Stomach (tissue), 9 donors: ENCODE measurements around the gene HDAC1. TPM values are rescaled to one million over a fixed set of nuclear protein-coding genes. Genes with fewer than 3 reads are reported as not detected.

Experiments
- DNase-seq, 2 donors: peaks; one replicate each; pipeline versions ENCODE4 v3.0.0 to v3.0.0-alpha.2; 2013 to 2019
- H3K27ac ChIP-seq, 5 donors: fragments of 200-600 bp in 4 of 5; sonication (generic) in 4 of 5; one replicate each; pipeline ENCODE4 v1.5.1; 2013 to 2019; ENCODE audit warnings: mild to moderate bottlenecking in 1 of 5, moderate library complexity in 1 of 5
- H3K27me3 ChIP-seq, 3 donors: fragments of 200-600 bp; sonication (generic); one replicate each; pipeline ENCODE4 v1.5.1; 2017 to 2019; ENCODE audit warnings: mixed run types in 1 of 3
- H3K36me3 ChIP-seq, 4 donors: fragments of 200-600 bp; sonication (generic); 1 replicate in 3 of 4; 2 replicates in 1 of 4; pipeline ENCODE4 v1.5.1; 2016 to 2019
- H3K4me1 ChIP-seq, 4 donors: fragments of 200-600 bp; sonication (generic); one replicate each; pipeline ENCODE4 v1.5.1; 2016 to 2019
- H3K4me3 ChIP-seq, 4 donors: fragments of 200-600 bp; sonication (generic) in 3 of 4; one replicate each; pipeline ENCODE4 v1.5.1; 2016 to 2019; ENCODE audit warnings: mild to moderate bottlenecking in 1 of 4
- H3K9me3 ChIP-seq, 4 donors: fragments of 200-600 bp; sonication (generic); one replicate each; pipeline ENCODE4 v1.5.1; 2016 to 2019
- EP300 ChIP-seq: sonication (generic); formaldehyde crosslinking; IDR thresholded peaks from one replicate; pipeline ENCODE4 v1.6.1; 2017; ENCODE audit warnings: antibody characterized with exemption
- POLR2A ChIP-seq, 4 donors: fragments of 450-650 bp; IDR thresholded peaks; one replicate each; pipeline ENCODE4 v1.6.1; 2016; ENCODE audit warnings: antibody characterized with exemption in 4 of 4, control low read depth in 2 of 4, mild to moderate bottlenecking in 1 of 4, moderate library complexity in 1 of 4
- POLR2AphosphoS5 ChIP-seq, 3 donors: sonication (generic); formaldehyde crosslinking; IDR thresholded peaks; one replicate each; pipeline ENCODE4 v1.6.1; 2016; ENCODE audit warnings: antibody characterized with exemption in 3 of 3
- WGBS, 5 donors: extraction: QIAGEN DNeasy Blood & Tissue Kit in 3 of 5; methylation state at CpG; one replicate each; pipeline versions ENCODE4 v1.1.5 to v1.1.7; 2013 to 2018; 5-methylcytosine and 5-hydroxymethylcytosine counted together
- intact Hi-C: fragments of 100-400 bp; cut with DNase I; formaldehyde crosslinking; loops from one replicate; pipeline ENCODE4 v1.15.1; 2023; ENCODE audit warnings: low total_unique reads
- polyA plus RNA-seq, 3 donors: library from polyadenylated mRNA; stranded (reverse); fragments of 200-250 nt; gene quantifications; one replicate each; pipeline ENCODE4 v1.2.3, GENCODE V29; 2013
- total RNA-seq, 5 donors: library from RNA; depleted of rRNA; stranded (reverse); fragments of >200 nt; gene quantifications; one replicate each; pipeline versions ENCODE4 v1.1.0 to v1.2.3, GENCODE V29; 2014 to 2016
- TF ChIP-seq, protein P1 (sequence below), 7 experiments: fragments of 450-650 bp in 4 of 7; fragments of 200-600 bp in 3 of 7; sonication (generic) in 3 of 7; IDR thresholded peaks; one replicate each; pipeline ENCODE4 v1.5.1; 2016 to 2019; ENCODE audit warnings: antibody characterized with exemption in 7 of 7, control low read depth in 2 of 7, mild to moderate bottlenecking in 1 of 7
- donor health status: healthy with polysubstance abuse.
- donor health status: Bipolar disorder and iron deficiency.
- donor health status: healthy.

Gene HDAC1
- total and polyA plus RNA-seq, 8 donors, result 50.7 to 143 (median 71.8) TPM

DNA sequence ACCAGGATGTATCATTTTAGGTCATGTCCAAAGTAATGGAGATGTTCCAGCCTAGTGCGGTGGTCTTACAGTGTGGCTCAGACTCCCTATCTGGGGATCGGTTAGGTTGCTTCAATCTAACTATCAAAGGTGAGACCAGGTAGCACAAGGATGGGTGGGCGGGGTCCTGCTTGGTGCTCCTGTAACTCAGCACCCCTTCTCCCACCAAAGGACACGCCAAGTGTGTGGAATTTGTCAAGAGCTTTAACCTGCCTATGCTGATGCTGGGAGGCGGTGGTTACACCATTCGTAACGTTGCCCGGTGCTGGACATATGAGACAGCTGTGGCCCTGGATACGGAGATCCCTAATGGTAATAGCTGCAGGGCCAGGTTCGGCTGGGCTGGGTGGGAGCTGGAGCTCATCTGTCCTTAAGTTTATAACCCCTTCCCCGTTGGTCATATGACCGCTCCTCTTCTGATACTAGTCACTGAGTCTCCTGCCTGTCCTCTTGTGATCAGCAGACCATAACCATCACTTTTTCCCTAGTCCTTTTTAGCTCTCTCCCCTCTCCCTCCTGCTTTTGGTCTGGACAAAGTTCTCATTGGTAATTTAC, 38.8 kb downstream of the HDAC1 start:
- Histone ChIP-seq H3K27me3 (peaks cover 0 to 3% (median 0%) of the 10 kb centered on the region in 3 donors), H3K4me3 (no peak overlapping the region), H3K4me1 (peaks cover 13 to 37% (median 32%) of the 10 kb centered on the region in 4 donors), H3K9me3 (no peaks in the 10 kb centered on the region), H3K36me3 (peaks cover 44 to 87% (median 79%) of the 10 kb centered on the region in 4 donors), H3K27ac (no peak overlapping the region)
- no peak for TF ChIP-seq POLR2A (IDR thresholded peaks at IDR 0.05)
- TF ChIP-seq POLR2AphosphoS5 (IDR thresholded peaks at IDR 0.05), result no peak
- DNase-seq, result no peak
- WGBS, 5 donors, result 85 to 93% (median 89%) methylated on average over 10 to 12 of the region's 12 CpGs
- intact Hi-C loops, result no loop called here

DNA sequence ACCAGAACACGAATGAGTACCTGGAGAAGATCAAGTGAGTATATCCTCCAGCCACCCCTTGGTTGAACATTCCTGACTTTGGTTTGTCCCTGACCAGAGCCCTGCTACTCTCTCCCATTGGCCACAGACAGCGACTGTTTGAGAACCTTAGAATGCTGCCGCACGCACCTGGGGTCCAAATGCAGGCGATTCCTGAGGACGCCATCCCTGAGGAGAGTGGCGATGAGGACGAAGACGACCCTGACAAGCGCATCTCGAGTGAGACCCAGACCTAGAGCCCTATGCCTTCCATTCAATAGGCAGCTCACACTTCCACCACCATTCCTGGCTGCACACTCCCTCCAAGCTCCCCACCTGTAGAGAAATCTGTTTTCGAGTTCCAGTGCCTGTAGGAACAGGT, 39.7 kb downstream of the HDAC1 start:
- Histone ChIP-seq H3K4me3 (no peak overlapping the region), H3K27ac (peak overlapping the region in 3 of 5 donors; percentile 14 to 86 (median 36)), H3K4me1 (peaks cover 17 to 42% (median 41%) of the 10 kb centered on the region in 4 donors), H3K9me3 (no peaks in the 10 kb centered on the region), H3K36me3 (peaks cover 44 to 78% (median 70%) of the 10 kb centered on the region in 4 donors), H3K27me3 (peaks cover 0 to 3% (median 0%) of the 10 kb centered on the region in 3 donors)
- WGBS, 5 donors, result 83 to 88% (median 85%) methylated on average over 11 to 12 of the region's 12 CpGs
- intact Hi-C loops, result no loop called here
- TF ChIP-seq EP300, result no peak
- no peak for TF ChIP-seq POLR2A (IDR thresholded peaks at IDR 0.05)
- no peak for TF ChIP-seq POLR2AphosphoS5 (IDR thresholded peaks at IDR 0.05)
- TF ChIP-seq, protein P1, sequence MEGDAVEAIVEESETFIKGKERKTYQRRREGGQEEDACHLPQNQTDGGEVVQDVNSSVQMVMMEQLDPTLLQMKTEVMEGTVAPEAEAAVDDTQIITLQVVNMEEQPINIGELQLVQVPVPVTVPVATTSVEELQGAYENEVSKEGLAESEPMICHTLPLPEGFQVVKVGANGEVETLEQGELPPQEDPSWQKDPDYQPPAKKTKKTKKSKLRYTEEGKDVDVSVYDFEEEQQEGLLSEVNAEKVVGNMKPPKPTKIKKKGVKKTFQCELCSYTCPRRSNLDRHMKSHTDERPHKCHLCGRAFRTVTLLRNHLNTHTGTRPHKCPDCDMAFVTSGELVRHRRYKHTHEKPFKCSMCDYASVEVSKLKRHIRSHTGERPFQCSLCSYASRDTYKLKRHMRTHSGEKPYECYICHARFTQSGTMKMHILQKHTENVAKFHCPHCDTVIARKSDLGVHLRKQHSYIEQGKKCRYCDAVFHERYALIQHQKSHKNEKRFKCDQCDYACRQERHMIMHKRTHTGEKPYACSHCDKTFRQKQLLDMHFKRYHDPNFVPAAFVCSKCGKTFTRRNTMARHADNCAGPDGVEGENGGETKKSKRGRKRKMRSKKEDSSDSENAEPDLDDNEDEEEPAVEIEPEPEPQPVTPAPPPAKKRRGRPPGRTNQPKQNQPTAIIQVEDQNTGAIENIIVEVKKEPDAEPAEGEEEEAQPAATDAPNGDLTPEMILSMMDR (IDR thresholded peaks at IDR 0.05), result no peak
- DNase-seq, result no peak

DNA sequence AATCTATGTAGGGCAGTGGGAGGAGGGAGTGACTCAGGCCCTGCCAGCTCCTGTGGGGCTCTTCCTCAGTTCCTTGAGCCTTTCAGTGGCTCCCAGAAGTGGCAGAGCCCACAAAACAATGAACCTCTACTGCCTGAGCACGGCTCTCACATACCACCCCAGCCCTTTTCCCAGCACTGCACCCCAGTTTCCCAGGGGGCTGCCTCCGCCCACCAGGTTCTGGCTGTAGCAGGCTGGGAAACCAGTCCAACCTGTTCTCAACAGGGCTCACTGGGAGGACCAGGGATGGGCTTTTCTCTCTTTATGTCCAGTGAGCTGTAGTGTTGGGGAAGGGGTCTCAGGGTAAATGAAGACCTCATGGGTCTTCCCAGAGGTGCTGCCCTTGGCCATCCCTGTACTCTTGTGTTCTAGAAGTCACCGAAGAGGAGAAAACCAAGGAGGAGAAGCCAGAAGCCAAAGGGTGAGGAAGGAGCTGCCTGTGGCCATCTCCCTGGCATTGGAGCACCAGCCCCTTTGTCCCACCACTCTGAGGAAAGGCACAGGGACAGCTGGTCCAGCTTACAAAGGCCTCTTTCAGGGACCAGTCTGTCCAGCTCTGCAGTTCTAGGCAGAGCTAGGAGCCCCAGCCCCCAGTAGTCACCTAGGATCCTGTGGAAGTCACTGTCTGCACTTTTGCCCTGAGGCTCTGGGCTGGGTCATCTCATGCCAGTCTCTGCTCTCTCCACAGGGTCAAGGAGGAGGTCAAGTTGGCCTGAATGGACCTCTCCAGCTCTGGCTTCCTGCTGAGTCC, 40.6 kb downstream of the HDAC1 start:
- peak in 1 of 2 donors; percentile 82 for DNase-seq
- intact Hi-C loops, result no loop called here
- Histone ChIP-seq H3K27ac (peak overlapping the region in 4 of 5 donors; percentile 14 to 86 (median 48)), H3K4me3 (no peak overlapping the region), H3K9me3 (no peaks in the 10 kb centered on the region), H3K4me1 (peaks cover 24 to 51% (median 50%) of the 10 kb centered on the region in 4 donors), H3K27me3 (peaks cover 0 to 3% (median 0%) of the 10 kb centered on the region in 3 donors), H3K36me3 (peaks cover 36 to 68% (median 61%) of the 10 kb centered on the region in 4 donors)
- TF ChIP-seq POLR2A (IDR thresholded peaks at IDR 0.05) (no peak), POLR2AphosphoS5 (IDR thresholded peaks at IDR 0.05) (no peak), EP300 (no peak)
- TF ChIP-seq, protein P1 (IDR thresholded peaks at IDR 0.05), result no peak
- WGBS, 5 donors, result 41 to 67% (median 57%) methylated on average over 2 to 3 of the region's 3 CpGs

DNA sequence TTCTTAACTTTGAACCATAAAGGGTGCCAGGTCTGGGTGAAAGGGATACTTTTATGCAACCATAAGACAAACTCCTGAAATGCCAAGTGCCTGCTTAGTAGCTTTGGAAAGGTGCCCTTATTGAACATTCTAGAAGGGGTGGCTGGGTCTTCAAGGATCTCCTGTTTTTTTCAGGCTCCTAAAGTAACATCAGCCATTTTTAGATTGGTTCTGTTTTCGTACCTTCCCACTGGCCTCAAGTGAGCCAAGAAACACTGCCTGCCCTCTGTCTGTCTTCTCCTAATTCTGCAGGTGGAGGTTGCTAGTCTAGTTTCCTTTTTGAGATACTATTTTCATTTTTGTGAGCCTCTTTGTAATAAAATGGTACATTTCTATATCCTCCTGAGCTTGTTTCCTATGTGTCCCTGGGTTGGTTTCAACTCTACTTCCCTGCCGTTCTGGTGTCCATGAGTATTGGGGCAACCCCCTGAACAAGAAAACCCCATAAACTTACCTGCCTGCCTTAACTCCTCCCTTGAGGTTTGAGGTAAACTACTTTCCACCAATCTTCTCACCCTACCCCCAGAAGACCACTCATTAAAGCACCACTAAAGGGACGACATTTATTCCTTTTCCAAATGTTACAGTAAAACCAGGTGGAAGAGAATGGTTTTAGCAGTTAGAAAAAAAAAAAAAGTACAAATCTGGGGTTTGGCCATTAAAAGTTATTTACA, 41.5 kb downstream of the HDAC1 start:
- H3K4me1 ChIP-seq, result peaks cover 30 to 60% (median 59%) of the 10 kb centered on the region in 4 donors
- H3K4me3 ChIP-seq, result peak overlapping the region in 1 of 4 donors; percentile 83
- intact Hi-C loops, result no loop called here
- no peak for DNase-seq
- peak overlapping the region in 3 of 5 donors; percentile 0 to 86 (median 14) for H3K27ac ChIP-seq
- WGBS, 5 donors, result 45 to 61% (median 55%) methylated on average over 3 of the region's 3 CpGs
- H3K27me3 ChIP-seq, result peaks cover 0 to 3% (median 0%) of the 10 kb centered on the region in 3 donors
- TF ChIP-seq EP300, result no peak
- TF ChIP-seq, protein P1 (IDR thresholded peaks at IDR 0.05), result no peak
- no peak for TF ChIP-seq POLR2A (IDR thresholded peaks at IDR 0.05)
- TF ChIP-seq POLR2AphosphoS5 (IDR thresholded peaks at IDR 0.05), result no peak
- H3K36me3 ChIP-seq, result peaks cover 29 to 59% (median 51%) of the 10 kb centered on the region in 4 donors
- no peaks in the 10 kb centered on the region for H3K9me3 ChIP-seq
